Measurements from ENCODE around the gene DNAL1.

Gene DNAL1

DNA sequence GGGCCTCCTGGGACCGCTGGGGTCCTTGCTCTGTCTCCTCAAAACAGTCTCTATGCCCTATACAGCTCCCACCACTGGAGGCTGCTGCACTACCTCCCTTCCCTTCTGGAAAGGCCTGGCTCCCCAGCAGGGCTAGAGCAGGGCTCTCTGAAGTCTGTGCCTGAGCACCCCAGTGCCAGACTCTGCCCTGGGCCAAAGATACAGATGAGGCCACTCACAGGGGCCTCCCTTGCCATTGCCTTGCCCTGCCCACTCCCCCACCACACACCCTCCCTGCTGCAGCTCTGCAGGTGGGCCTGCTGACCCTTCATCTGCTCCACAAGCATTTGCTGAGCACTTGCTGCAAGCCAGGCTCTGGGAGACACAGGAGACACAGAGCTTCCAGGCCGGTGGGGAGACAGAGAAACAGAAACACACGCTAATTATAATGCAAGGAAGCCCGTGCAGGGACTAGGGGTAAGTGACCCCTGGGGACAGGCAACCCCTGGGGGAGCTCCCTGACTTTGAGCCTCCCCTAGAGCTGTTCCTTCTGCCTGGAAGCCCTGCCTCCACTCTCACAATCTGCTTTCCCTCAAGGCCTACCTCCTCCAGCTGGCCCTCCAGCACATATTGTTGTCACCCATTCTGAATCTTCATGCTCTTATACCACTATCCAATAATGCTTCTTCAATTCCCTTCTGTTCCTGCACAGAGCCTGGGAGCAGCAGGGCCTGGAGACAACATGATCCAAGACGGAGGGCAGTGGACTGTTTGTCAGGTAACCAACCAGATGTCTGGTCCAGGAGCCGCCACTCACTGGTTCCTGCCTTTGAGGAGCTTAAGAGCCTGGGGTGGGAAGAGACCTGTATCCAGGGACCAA, 102.0 kb downstream of the DNAL1 start (continued):
- TF ChIP-seq, protein P1, sequence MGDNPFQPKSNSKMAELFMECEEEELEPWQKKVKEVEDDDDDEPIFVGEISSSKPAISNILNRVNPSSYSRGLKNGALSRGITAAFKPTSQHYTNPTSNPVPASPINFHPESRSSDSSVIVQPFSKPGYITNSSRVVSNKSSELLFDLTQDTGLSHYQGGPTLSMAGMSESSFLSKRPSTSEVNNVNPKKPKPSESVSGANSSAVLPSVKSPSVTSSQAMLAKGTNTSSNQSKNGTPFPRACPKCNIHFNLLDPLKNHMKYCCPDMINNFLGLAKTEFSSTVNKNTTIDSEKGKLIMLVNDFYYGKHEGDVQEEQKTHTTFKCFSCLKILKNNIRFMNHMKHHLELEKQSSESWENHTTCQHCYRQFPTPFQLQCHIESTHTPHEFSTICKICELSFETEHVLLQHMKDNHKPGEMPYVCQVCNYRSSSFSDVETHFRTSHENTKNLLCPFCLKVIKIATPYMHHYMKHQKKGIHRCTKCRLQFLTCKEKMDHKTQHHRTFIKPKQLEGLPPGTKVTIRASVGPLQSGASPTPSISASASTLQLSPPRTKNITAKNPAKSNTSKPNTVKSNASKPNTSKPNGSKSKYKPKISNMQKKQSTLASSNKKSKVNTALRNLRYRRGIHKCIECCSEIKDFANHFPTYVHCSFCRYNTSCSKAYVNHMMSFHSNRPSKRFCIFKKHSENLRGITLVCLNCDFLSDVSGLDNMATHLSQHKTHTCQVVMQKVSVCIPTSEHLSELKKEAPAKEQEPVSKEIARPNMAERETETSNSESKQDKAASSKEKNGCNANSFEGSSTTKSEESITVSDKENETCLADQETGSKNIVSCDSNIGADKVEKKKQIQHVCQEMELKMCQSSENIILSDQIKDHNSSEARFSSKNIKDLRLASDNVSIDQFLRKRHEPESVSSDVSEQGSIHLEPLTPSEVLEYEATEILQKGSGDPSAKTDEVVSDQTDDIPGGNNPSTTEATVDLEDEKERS (tag by site-specific recombination; IDR thresholded peaks at IDR 0.05), result no peak
- TF ChIP-seq ZNF560 (tag by site-specific recombination; IDR thresholded peaks at IDR 0.05; ENCODE audit: borderline replicate concordance) (no peak), ZNF133 (tag by site-specific recombination; IDR thresholded peaks at IDR 0.05) (no peak), BCL11B (tag by site-specific recombination; IDR thresholded peaks at IDR 0.05; ENCODE audit: low read depth) (no peak)

DNA sequence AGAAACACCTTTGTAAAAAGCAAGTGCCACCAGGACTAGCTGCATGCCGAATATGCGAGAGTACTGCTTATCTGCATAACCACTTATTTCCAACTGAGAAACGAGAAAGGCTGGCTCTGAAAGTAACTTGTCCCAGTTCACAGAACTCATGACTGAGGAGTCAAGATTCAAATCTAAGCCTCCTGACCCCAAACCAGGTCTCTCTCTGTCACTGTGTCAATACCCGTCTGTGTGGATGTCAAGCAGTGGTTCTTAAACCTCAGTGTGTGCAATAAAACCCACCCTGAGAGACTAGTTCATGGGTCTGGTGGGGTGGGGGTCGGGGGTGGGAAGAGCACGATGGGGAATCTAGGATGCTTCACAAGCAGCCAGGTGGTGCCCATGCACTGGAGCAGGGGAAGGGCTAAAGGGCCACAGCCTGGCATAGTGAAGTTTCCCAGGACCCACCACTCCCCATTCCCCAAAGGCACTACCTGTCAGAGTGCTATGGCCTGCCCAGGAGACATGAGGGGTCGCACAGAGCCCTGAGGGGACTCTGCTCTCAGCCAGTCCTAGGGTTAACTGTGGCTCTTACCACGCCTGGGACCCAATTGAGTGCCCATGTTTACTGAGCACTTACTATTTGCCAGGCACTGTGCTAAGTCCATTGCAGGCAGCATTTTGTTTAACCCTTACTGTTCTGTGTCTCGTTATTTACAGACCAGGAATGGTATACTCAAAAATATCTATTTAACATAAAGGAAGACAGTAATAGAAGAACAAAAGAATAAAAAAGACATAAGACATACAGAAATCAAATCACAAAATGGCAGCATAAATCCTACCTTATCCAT, 102.8 kb downstream of the DNAL1 start:
- no peak overlapping the region for H3K4me3 ChIP-seq (ENCODE audit: low read depth, low read length)
- CTCF ChIA-PET, result interaction anchor here (0.5 to 1.2 kb wide), 4 partner anchors 11 to 32 kb away, joined by 3 to 5 read pairs (median 4); no protein-coding TSS in a partner anchor
- TF ChIP-seq, protein P2, sequence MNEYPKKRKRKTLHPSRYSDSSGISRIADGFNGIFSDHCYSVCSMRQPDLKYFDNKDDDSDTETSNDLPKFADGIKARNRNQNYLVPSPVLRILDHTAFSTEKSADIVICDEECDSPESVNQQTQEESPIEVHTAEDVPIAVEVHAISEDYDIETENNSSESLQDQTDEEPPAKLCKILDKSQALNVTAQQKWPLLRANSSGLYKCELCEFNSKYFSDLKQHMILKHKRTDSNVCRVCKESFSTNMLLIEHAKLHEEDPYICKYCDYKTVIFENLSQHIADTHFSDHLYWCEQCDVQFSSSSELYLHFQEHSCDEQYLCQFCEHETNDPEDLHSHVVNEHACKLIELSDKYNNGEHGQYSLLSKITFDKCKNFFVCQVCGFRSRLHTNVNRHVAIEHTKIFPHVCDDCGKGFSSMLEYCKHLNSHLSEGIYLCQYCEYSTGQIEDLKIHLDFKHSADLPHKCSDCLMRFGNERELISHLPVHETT (tag by site-specific recombination; IDR thresholded peaks at IDR 0.05), result no peak
- TF ChIP-seq ZNF133 (tag by site-specific recombination; IDR thresholded peaks at IDR 0.05) (no peak), ZNF623 (tag by site-specific recombination; IDR thresholded peaks at IDR 0.05) (no peak), ZNF664 (tag by site-specific recombination; IDR thresholded peaks at IDR 0.05) (peak; percentile 41; the same call in 1 of the 2 replicates), ZNF585B (tag by site-specific recombination; IDR thresholded peaks at IDR 0.05) (no peak)
- TF ChIP-seq, protein P3, sequence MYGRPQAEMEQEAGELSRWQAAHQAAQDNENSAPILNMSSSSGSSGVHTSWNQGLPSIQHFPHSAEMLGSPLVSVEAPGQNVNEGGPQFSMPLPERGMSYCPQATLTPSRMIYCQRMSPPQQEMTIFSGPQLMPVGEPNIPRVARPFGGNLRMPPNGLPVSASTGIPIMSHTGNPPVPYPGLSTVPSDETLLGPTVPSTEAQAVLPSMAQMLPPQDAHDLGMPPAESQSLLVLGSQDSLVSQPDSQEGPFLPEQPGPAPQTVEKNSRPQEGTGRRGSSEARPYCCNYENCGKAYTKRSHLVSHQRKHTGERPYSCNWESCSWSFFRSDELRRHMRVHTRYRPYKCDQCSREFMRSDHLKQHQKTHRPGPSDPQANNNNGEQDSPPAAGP (tag by site-specific recombination; IDR thresholded peaks at IDR 0.05), result no peak
- TF ChIP-seq, protein P4, sequence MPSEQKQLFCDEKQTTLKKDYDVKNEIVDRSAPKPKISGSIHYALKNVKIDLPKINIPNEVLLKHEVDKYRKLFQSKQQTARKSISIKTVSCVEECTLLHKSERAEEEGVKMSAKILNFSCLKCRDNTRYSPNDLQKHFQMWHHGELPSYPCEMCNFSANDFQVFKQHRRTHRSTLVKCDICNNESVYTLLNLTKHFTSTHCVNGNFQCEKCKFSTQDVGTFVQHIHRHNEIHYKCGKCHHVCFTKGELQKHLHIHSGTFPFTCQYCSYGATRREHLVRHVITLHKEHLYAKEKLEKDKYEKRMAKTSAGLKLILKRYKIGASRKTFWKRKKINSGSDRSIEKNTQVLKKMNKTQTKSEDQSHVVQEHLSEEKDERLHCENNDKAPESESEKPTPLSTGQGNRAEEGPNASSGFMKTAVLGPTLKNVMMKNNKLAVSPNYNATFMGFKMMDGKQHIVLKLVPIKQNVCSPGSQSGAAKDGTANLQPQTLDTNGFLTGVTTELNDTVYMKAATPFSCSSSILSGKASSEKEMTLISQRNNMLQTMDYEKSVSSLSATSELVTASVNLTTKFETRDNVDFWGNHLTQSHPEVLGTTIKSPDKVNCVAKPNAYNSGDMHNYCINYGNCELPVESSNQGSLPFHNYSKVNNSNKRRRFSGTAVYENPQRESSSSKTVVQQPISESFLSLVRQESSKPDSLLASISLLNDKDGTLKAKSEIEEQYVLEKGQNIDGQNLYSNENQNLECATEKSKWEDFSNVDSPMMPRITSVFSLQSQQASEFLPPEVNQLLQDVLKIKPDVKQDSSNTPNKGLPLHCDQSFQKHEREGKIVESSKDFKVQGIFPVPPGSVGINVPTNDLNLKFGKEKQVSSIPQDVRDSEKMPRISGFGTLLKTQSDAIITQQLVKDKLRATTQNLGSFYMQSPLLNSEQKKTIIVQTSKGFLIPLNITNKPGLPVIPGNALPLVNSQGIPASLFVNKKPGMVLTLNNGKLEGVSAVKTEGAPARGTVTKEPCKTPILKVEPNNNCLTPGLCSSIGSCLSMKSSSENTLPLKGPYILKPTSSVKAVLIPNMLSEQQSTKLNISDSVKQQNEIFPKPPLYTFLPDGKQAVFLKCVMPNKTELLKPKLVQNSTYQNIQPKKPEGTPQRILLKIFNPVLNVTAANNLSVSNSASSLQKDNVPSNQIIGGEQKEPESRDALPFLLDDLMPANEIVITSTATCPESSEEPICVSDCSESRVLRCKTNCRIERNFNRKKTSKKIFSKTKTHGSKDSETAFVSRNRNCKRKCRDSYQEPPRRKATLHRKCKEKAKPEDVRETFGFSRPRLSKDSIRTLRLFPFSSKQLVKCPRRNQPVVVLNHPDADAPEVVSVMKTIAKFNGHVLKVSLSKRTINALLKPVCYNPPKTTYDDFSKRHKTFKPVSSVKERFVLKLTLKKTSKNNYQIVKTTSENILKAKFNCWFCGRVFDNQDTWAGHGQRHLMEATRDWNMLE (tag by site-specific recombination; conservative IDR thresholded peaks at IDR 0.05; ENCODE audit: low read depth), result no peak
- TF ChIP-seq, protein P5, sequence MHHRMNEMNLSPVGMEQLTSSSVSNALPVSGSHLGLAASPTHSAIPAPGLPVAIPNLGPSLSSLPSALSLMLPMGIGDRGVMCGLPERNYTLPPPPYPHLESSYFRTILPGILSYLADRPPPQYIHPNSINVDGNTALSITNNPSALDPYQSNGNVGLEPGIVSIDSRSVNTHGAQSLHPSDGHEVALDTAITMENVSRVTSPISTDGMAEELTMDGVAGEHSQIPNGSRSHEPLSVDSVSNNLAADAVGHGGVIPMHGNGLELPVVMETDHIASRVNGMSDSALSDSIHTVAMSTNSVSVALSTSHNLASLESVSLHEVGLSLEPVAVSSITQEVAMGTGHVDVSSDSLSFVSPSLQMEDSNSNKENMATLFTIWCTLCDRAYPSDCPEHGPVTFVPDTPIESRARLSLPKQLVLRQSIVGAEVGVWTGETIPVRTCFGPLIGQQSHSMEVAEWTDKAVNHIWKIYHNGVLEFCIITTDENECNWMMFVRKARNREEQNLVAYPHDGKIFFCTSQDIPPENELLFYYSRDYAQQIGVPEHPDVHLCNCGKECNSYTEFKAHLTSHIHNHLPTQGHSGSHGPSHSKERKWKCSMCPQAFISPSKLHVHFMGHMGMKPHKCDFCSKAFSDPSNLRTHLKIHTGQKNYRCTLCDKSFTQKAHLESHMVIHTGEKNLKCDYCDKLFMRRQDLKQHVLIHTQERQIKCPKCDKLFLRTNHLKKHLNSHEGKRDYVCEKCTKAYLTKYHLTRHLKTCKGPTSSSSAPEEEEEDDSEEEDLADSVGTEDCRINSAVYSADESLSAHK (tag by site-specific recombination; IDR thresholded peaks at IDR 0.05), result no peak
- no peaks in the 10 kb centered on the region for H3K9me3 ChIP-seq (ENCODE audit: control insufficient read depth, insufficient read depth, low read depth, low read length)
- no peak overlapping the region; the same call in 1 of the 2 replicates for H3K27ac ChIP-seq (ENCODE audit: extremely low read depth, low read depth, low read length)
- peaks cover 26% of the 10 kb centered on the region for H3K4me1 ChIP-seq (ENCODE audit: control insufficient read depth, insufficient read depth, low read length)
- H3K36me3 ChIP-seq (ENCODE audit: control insufficient read depth in 2 of 2, insufficient read depth in 1 of 2, low read length in 2 of 2), result no peaks in the 10 kb centered on the region
- POLR2A ChIA-PET, result interaction anchor here (0.9 kb wide), 1 partner anchor 11 kb away, joined by 3 read pairs; no protein-coding TSS in a partner anchor

Data from HEK293 (cell line).